ENCODE results near the gene EFCAB8. TPM values are rescaled to one million over a fixed set of nuclear protein-coding genes. Genes with fewer than 3 reads are reported as not detected.
A peak's percentile ranks its signal among the peaks of the same experiment; 100 is the strongest.
"Not testable (repeated sequence)": the region's sequence is repeated elsewhere in the genome, so short reads cannot be mapped to it uniquely, and the experiment has no call there.

Gene EFCAB8
- total RNA-seq, 2 experiments from 2014 or later = 1.0 to 1.5 TPM

DNA sequence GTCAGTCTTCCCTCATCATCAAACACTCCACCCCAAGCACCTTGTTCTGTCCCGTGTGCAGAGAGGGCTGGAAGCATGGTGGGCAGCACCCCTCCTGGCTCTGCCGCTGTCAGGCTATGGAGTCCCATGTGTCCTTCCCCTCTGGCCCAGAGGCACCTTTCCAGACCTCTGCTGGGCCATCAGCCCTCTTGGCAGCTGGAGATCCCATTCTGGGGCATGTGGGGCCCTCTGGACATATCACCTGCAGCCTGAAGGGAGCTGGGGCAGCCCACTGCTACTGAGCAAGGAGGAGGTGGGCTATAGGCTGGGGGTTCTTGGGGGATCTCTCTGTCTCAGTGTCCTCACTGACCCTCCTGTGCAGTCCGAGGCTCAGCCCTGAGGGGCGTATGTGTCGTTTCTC lies 103.3 kb downstream of the EFCAB8 start:
- peak; percentile 19 for DNase-seq
- Mint-ChIP-seq H3K27ac (no peak overlapping the region), H3K27me3 (ENCODE audit: low read depth) (no peaks in the 10 kb centered on the region), H3K4me1 (ENCODE audit: low read depth) (peaks cover 53% of the 10 kb centered on the region), H3K9me3 (ENCODE audit: insufficient read depth) (peaks cover 10% of the 10 kb centered on the region), H3K4me3 (no peak overlapping the region), H3K36me3 (ENCODE audit: low read depth) (peaks cover 11% of the 10 kb centered on the region)
- ChIA-PET CTCF (interaction anchor here (1.3 to 2.3 kb wide), 2 partner anchors 16 kb away, joined by 6 to 9 read pairs; no protein-coding TSS in a partner anchor), POLR2A (no interaction called here)
- no peak for ATAC-seq

DNA sequence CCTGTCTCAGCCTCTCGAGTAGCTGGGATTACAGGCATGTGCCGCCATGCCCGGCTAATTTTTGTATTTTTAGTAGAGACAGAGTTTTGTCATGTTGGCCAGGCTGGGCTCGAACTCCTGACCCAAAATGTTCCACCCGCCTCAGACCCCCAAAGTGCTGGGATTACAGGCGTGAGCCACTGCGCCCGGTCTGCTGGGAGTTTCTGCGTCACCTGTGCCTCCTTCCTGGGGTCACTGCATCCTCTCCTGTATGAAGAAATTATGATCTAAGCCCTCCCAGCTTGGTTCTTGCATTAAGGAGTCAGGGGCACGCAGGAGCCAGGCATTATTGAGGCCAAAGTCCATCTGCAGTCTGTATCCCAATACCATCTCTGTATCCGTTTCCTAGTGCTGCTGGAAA lies 103.9 kb downstream of the EFCAB8 start:
- H3K27ac Mint-ChIP-seq; POLR2A ChIA-PET; H3K27me3 Mint-ChIP-seq (ENCODE audit: low read depth); H3K9me3 Mint-ChIP-seq (ENCODE audit: insufficient read depth); H3K4me3 Mint-ChIP-seq; H3K36me3 Mint-ChIP-seq (ENCODE audit: low read depth); DNase-seq; ATAC-seq: not testable (repeated sequence)
- H3K4me1 Mint-ChIP-seq (ENCODE audit: low read depth) = peaks cover 59% of the 10 kb centered on the region
- CTCF ChIA-PET = interaction anchor here (0.5 to 1.3 kb wide), 2 partner anchors 17 to 1532 kb away, joined by 3 to 6 read pairs; no protein-coding TSS in a partner anchor

DNA sequence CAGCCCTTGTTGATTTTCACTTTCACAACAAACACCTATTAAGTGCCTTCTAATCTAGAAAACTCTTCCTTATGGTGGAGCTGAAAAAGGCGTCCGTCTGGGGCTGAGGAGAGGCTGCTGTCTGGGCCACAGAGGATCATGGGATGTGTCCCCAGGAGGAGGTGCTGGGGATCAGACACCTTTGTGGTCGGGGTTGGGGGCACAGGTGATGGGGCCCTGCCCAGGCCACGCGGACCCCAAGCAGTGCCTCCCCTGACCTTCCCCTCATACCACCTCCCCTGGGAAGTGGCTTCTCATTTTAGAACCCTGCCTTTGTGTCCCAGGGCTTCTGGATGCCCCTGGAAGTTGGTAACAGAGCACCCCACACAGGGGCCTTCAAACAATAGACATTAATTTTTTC lies 104.5 kb downstream of the EFCAB8 start:
- Mint-ChIP-seq H3K9me3 (ENCODE audit: insufficient read depth) (no peaks in the 10 kb centered on the region), H3K27me3 (ENCODE audit: low read depth) (no peaks in the 10 kb centered on the region), H3K36me3 (ENCODE audit: low read depth) (peaks cover 4% of the 10 kb centered on the region), H3K4me1 (ENCODE audit: low read depth) (peaks cover 65% of the 10 kb centered on the region), H3K4me3 (no peak overlapping the region), H3K27ac (peak overlapping the region; percentile 8)
- DNase-seq = peak; percentile 22
- POLR2A ChIA-PET = no interaction called here
- ATAC-seq = no peak
- CTCF ChIA-PET = interaction anchor here (0.5 to 1.3 kb wide), 2 partner anchors 17 to 1532 kb away, joined by 3 to 6 read pairs; no protein-coding TSS in a partner anchor

DNA sequence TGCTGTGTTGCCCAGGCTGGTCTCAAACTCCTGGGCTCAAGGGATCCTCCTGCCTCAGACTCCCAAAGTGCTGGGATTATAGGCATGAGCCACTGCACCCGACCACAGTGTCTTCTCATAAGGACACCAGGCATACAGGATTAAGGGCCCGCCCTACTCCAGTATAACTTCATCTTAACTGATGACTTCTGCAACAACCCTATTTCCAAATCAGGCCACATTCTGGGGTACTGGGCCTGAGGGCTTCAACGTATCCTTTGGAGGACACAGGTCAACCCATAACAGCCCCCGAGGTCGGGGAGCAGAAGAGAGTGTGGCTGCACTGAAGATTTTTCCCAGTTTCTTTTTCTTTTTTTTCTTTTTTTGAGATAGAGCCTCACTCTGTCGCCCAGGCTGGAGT lies 105.9 kb downstream of the EFCAB8 start:
- no peaks in the 10 kb centered on the region for H3K27me3 Mint-ChIP-seq (ENCODE audit: low read depth)
- DNase-seq = no peak
- CTCF ChIA-PET = interaction anchor here (7.1 kb wide), 1 partner anchor 19 kb away, joined by 71 read pairs; no protein-coding TSS in a partner anchor

DNA sequence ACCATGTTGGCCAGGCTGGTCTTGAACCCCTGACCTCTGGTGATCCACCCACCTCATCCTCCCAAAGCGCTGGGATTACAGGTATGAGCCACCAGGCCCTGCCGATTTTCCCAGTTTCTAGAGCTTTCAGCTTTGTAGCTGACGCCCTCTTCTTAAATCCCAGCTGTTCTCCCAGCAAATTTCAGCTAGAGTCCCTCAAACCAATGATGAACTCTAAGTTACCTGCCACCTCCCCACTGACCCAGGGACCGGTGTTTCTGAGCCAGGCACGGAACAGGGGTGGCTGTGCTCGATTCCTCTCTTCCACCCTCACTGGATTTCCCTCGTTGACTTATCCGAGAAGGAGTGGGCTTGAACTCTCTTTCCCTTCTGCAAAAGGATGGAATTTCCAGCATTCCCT lies 106.4 kb downstream of the EFCAB8 start:
- H3K27me3 Mint-ChIP-seq (ENCODE audit: low read depth) = no peaks in the 10 kb centered on the region
- no peak overlapping the region for H3K4me3 Mint-ChIP-seq
- no peak overlapping the region for H3K27ac Mint-ChIP-seq
- ATAC-seq (no peak), DNase-seq (no peak)
- ChIA-PET CTCF (interaction anchor here (1.0 to 7.1 kb wide), 4 partner anchors 9 to 131 kb away, joined by 3 to 71 read pairs (median 4); no protein-coding TSS in a partner anchor), POLR2A (interaction anchor here (0.8 to 3.8 kb wide), 2 partner anchors 9 to 19 kb away, joined by 3 to 26 read pairs; no protein-coding TSS in a partner anchor)
- peaks cover 1% of the 10 kb centered on the region for H3K36me3 Mint-ChIP-seq (ENCODE audit: low read depth)
- peaks cover 84% of the 10 kb centered on the region for H3K4me1 Mint-ChIP-seq (ENCODE audit: low read depth)
- no peaks in the 10 kb centered on the region for H3K9me3 Mint-ChIP-seq (ENCODE audit: insufficient read depth)

More for the DNA sequence above, 105.9 kb downstream of the EFCAB8 start:
- Mint-ChIP-seq H3K27ac (no peak overlapping the region), H3K4me3 (no peak overlapping the region), H3K36me3 (ENCODE audit: low read depth) (peaks cover 1% of the 10 kb centered on the region), H3K9me3 (ENCODE audit: insufficient read depth) (no peaks in the 10 kb centered on the region), H3K4me1 (ENCODE audit: low read depth) (peaks cover 79% of the 10 kb centered on the region)
- POLR2A ChIA-PET = interaction anchor here (3.8 kb wide), 1 partner anchor 19 kb away, joined by 26 read pairs; no protein-coding TSS in a partner anchor
- no peak for ATAC-seq

DNA sequence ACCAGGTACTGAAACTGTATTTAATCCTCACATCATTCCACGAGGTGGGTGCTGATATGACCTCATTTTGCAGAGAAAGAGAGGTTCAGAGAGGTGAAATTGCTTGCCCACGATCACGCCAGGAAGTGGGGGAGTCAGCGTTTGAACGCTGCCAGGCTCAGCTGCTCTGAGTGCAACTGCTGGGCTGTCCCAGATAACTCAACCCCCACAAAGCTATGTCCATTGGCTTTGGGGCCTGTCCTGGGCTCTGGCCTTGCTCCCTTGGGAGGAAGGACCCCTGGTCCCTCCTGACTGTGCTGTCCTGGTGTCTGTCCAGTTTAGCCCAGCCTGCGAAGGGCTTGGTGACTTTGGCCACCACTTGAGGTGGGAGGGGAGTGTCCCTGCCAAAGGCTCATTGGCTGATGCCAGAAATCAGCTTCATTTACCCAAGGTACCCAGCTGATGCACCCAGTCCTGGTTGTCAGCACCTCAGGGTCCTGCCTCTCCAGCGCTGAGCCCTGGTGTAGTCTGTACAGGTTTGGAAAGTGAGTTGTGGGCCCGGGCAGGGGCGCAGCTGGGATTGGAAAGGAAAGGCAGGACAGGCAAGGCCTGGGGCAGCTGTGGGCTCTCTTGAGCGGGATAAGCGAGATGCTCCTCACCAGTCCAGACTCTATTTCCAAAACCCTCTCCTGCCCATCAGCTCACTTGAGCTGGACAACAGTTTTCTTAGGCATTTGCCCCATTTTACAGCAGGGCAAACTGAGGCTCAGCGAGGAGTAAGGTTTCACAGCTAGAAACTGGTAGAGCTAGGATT lies 107.1 kb downstream of the EFCAB8 start:
- H3K4me1 Mint-ChIP-seq (ENCODE audit: low read depth) = peaks cover 88% of the 10 kb centered on the region
- POLR2A ChIA-PET = interaction anchor here (0.8 to 3.8 kb wide), 3 partner anchors 9 to 20 kb away, joined by 3 to 26 read pairs (median 3); no protein-coding TSS in a partner anchor
- peak overlapping the region; percentile 18 for H3K4me3 Mint-ChIP-seq
- DNase-seq (peak; percentile 62), ATAC-seq (peak; percentile 14)
- CTCF ChIA-PET = interaction anchor here (0.9 to 7.1 kb wide), 8 partner anchors 8 to 131 kb away, joined by 3 to 71 read pairs (median 5); partner anchors contain the start of gene SUN5
- no peaks in the 10 kb centered on the region for H3K9me3 Mint-ChIP-seq (ENCODE audit: insufficient read depth)
- no peak overlapping the region for H3K27ac Mint-ChIP-seq
- no peaks in the 10 kb centered on the region for H3K27me3 Mint-ChIP-seq (ENCODE audit: low read depth)
- H3K36me3 Mint-ChIP-seq (ENCODE audit: low read depth) = peaks cover 1% of the 10 kb centered on the region

DNA sequence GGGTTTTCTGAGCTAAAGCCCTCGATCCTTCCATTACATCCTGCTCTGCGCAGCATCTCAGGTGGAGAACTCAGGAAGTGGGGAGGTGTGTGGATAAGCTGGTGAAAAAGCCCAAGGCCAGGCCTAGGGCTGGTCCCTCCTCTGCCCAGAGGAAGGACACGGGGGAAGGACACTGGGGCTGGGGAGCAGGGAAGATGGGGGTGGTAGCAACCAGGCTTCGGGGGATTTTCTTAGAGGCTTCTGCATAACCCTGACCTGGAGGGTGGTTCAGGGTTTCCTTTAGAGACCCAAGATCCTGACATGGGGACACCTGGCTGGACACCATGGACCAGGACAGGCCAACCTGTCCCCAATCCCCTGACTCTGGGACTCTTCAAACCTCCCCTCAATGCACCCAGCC lies 107.7 kb downstream of the EFCAB8 start:
- DNase-seq (no peak), ATAC-seq (no peak)
- Mint-ChIP-seq H3K27me3 (ENCODE audit: low read depth) (no peaks in the 10 kb centered on the region), H3K36me3 (ENCODE audit: low read depth) (peaks cover 1% of the 10 kb centered on the region), H3K27ac (no peak overlapping the region), H3K4me1 (ENCODE audit: low read depth) (peaks cover 87% of the 10 kb centered on the region), H3K4me3 (peak overlapping the region; percentile 69), H3K9me3 (ENCODE audit: insufficient read depth) (no peaks in the 10 kb centered on the region)
- ChIA-PET POLR2A (interaction anchor here (0.9 to 3.8 kb wide), 5 partner anchors 10 to 53 kb away, joined by 3 to 26 read pairs (median 3); no protein-coding TSS in a partner anchor), CTCF (interaction anchor here (0.9 to 7.1 kb wide), 7 partner anchors 8 to 129 kb away, joined by 3 to 71 read pairs (median 6); partner anchors contain the start of gene SUN5)

DNA sequence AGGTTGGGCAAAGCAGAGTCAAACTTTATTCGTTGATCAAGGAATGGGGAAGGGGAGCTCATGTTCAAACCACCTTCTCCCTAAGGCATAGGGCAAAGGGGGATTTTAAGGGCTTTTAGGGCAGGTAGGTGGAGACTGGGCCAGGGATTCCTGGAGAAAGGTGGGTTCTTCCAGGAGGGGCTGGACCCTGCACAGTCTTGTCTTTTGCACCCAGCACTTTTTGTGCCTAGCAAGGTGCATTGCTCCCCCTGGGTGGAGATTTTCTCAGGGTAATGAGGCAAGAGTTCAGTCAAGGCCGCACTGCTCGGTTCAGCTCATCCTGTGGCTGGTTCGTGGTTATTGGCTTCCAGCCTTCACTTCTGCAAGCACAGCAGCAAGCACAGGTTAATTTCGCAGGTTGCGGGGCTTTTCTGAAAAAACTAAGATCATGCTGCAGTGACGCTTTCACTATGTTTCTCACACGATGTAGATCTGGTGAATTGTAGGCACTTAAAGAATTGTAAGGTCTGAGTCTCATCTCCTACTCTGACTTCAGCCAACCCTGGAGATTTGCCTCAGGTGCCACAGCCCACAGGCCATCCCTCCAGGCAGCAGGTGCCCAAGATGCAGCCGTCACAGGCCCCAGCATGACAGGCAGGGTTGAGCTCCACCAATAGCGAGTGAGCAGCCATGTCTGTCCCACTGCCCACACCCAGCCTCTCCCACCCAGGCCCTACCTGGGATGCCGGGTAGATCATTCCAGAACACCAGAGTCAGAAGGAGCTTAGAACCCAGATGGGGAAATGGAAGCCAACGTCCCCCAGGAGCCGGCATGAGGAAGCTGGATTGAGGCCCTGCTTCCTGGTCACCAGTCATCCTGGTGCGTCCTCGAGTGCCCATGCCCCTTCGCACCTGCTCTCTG lies 108.4 kb downstream of the EFCAB8 start:
- Mint-ChIP-seq H3K9me3 (ENCODE audit: insufficient read depth) (no peaks in the 10 kb centered on the region), H3K4me3 (peak overlapping the region; percentile 69), H3K4me1 (ENCODE audit: low read depth) (peaks cover 80% of the 10 kb centered on the region), H3K27me3 (ENCODE audit: low read depth) (no peaks in the 10 kb centered on the region), H3K36me3 (ENCODE audit: low read depth) (peaks cover 1% of the 10 kb centered on the region), H3K27ac (no peak overlapping the region)
- POLR2A ChIA-PET = interaction anchor here (0.5 to 3.8 kb wide), 11 partner anchors 9 to 1393 kb away, joined by 3 to 26 read pairs (median 3); partner anchors contain the start of genes BPIFB2 and MAPRE1
- ATAC-seq (peak; percentile 51), DNase-seq (peak; percentile 89)
- CTCF ChIA-PET = interaction anchor here (0.8 to 7.1 kb wide), 13 partner anchors 9 to 327 kb away, joined by 3 to 71 read pairs (median 4); partner anchors contain the start of gene SUN5

DNA sequence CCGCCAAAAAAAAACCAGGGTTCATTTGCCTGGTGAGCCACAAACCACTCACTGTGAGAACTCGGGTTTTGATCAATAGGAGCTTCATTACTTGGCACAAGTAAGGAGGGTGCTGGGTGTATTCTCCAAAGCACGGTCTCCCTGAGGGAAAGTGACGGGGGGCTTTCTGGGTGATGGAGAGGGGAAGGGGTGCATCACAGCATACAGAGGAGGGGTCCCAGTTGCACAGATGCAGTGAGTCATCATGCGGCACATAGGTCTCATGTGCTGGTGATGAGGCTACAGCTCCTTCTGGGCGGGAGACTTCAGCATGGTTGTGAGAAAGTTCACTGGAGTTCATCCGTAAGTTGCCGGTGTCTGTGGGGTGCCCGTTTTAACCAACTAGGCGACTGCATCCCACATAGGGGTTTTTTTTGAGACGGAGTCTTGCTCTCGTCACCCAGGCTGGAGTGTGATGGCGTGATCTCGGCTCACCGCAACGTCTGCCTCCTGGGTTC lies 109.3 kb downstream of the EFCAB8 start:
- peak; percentile 7 for ATAC-seq
- Mint-ChIP-seq H3K36me3 (ENCODE audit: low read depth) (peaks cover 4% of the 10 kb centered on the region), H3K27ac (no peak overlapping the region), H3K4me1 (ENCODE audit: low read depth) (peaks cover 75% of the 10 kb centered on the region), H3K9me3 (ENCODE audit: insufficient read depth) (no peaks in the 10 kb centered on the region), H3K27me3 (ENCODE audit: low read depth) (no peaks in the 10 kb centered on the region), H3K4me3 (peak overlapping the region; percentile 69)
- DNase-seq = peak; percentile 66
- POLR2A ChIA-PET = interaction anchor here (0.7 to 3.8 kb wide), 6 partner anchors 9 to 523 kb away, joined by 3 to 26 read pairs (median 6); partner anchors contain the start of gene BPIFB2
- CTCF ChIA-PET = interaction anchor here (0.9 to 7.1 kb wide), 11 partner anchors 8 to 326 kb away, joined by 3 to 71 read pairs (median 4); partner anchors contain the start of gene SUN5

DNA sequence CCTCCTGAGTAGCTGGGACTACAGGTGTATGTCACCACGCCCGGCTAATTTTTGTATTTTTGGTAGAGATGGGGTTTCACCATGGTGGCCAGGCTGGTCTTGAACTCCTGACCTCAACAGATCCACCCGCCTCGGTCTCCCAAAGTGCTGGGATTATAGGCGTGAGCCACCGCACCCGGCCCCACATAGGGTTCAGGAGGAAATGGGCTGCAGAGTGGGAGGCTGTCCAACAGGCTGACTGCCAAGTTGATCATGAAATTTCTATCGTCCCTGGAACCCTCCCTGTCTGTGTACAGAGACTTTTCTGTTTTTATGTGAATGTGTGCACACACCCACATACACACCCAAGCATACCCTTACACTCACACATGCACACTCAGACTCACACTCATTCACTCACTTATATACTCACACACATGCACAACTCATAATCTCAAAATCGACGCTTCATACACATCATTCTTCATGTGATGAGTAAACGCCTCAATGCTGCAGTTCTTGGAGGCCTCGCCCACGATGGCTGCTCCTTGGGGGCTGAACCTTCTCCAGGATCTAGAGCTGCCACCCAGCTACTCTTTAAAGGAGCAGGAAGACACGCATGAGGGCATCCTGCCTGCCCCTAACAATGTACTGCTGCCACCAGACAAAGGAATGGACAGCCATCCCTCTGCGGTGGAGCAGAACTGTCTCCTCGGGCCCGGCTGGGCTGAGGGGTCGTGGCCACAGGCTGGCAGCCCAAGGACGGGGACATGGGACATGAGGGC lies 109.9 kb downstream of the EFCAB8 start:
- POLR2A ChIA-PET = interaction anchor here (0.6 to 3.8 kb wide), 5 partner anchors 8 to 522 kb away, joined by 3 to 26 read pairs (median 5); partner anchors contain the start of gene BPIFB2
- Mint-ChIP-seq H3K9me3 (ENCODE audit: insufficient read depth) (no peaks in the 10 kb centered on the region), H3K27ac (no peak overlapping the region), H3K4me3 (peak overlapping the region; percentile 69), H3K36me3 (ENCODE audit: low read depth) (peaks cover 9% of the 10 kb centered on the region), H3K27me3 (ENCODE audit: low read depth) (no peaks in the 10 kb centered on the region), H3K4me1 (ENCODE audit: low read depth) (peaks cover 69% of the 10 kb centered on the region)
- CTCF ChIA-PET = interaction anchor here (0.9 to 7.1 kb wide), 7 partner anchors 13 to 67 kb away, joined by 3 to 71 read pairs (median 4); partner anchors contain the start of gene SUN5
- no peak for ATAC-seq
- DNase-seq = peak; percentile 25
